ENCODE measurements around the gene NUP43. TPM values are rescaled to one million over a fixed set of nuclear protein-coding genes. Genes with fewer than 3 reads are reported as not detected.

The NUP43 gene
- total and polyA plus RNA-seq, 2 of the 13 experiments (the other 11 are each of a cell fraction or from before 2014, with no cell fraction given) = 38.9 to 85.1 TPM

DNA sequence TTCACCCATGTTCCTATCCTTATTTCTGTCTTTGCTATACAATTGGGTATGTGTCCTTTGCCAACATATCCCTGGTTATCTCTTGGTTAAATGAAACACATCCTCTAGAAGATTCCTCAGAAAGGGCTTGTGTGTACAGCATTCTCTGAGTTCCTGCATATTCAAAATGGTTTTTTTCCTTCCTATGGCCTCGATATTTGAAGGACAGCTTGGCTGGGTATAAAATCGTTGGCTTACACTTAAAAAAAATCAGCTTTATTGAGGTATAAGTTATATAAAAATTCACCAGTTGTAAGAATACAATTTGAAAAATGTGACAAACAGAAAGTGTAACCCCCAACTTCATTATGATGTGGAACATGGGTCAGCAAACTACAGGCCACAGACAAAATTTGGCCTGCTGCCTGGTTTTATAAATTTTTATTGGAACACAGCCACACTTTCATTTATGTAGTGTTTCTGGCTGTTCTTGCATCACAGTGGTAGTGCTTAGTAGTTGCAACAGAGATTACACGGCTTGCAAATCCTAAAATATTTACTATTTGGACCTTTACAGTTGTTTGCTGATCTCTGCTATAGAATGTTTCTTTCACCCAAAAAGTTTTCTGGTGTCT lies 19.9 kb upstream of the NUP43 start:
- Histone ChIP-seq H3K4me2 (ENCODE audit: low read depth, low read length) (no peak overlapping the region), H3K27me3 (ENCODE audit: control insufficient read depth in 1 of 2, insufficient read depth in 2 of 2, low read length in 2 of 2) (no peaks in the 10 kb centered on the region), H3K9ac (ENCODE audit: insufficient read depth, low read depth, low read length) (no peak overlapping the region), H3K79me2 (ENCODE audit: insufficient read depth, low read length) (peaks cover 59% of the 10 kb centered on the region), H4K20me1 (ENCODE audit: insufficient read depth, low read length) (no peaks in the 10 kb centered on the region), H3K27ac (ENCODE audit: extremely low read length, insufficient read depth, low read length) (no peak overlapping the region), H3K36me3 (replicated peaks in 1 of 2; ENCODE audit: control insufficient read depth in 1 of 2, insufficient read depth in 2 of 2, low read length in 2 of 2) (peaks cover 9 to 41% of the 10 kb centered on the region in 2 experiments), H3K4me1 (ENCODE audit: insufficient read depth, low read length) (no peaks in the 10 kb centered on the region), H3K9me3 (ENCODE audit: low read length) (0 out of 2 replicates have a peak, but pooled peaks cover 5% of the 10 kb centered on the region), H3K4me3 (replicated peaks in 1 of 3; ENCODE audit: insufficient read depth in 1 of 3, low read depth in 2 of 3, low read length in 3 of 3) (no peak overlapping the region), H2AFZ (ENCODE audit: low read length) (no peak overlapping the region)
- TF ChIP-seq ZFP1 (CRISPR knock-in tag; IDR thresholded peaks at IDR 0.05) (peak; percentile 99), ZFP82 (CRISPR knock-in tag; IDR thresholded peaks at IDR 0.05; ENCODE audit: borderline replicate concordance) (no peak), CEBPB (IDR thresholded peaks at IDR 0.05; ENCODE audit: borderline replicate concordance, low read depth, low read length) (peak; percentile 39; the same call in 1 of the 2 replicates)
- TF ChIP-seq, protein P1, sequence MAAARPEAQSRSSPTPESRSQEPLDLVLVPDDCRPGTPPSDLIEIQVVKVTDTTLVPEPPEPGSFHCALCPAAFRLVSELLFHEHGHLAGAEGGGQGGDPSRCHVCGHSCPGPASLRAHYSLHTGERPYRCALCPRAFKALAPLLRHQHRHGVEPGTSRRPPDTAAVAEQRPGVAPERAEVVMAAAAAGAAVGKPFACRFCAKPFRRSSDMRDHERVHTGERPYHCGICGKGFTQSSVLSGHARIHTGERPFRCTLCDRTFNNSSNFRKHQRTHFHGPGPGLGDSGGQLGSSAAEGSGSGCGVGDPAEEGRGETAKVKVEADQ (CRISPR knock-in tag; IDR thresholded peaks at IDR 0.05; ENCODE audit: borderline replicate concordance) = no peak
- intact Hi-C loops (cut with micrococcal nuclease; ENCODE audit: unreplicated experiment) (no loop called here), in situ Hi-C loops (cut with HindIII; ENCODE audit: extremely low pct_ligation_motif_present, low pct_unique_long_range_greater_than_20kb) (no loop called here)
- WGBS (ENCODE audit: low lambda C conversion rate) = 94% methylated on average over 3 of the region's 3 CpGs
- CTCF ChIA-PET (ENCODE audit: low intra/inter-chr PET ratio, low total read pairs) = no interaction called here
- POLR2A ChIA-PET = no interaction called here
- FAIRE-seq = no peak
- TSS peak; percentile 36 for BruUV-seq (replicated peaks)
- DNase-seq (ENCODE audit: low spot score) = no peak
- ATAC-seq = no peak

GRCh38 chr6:149763866-149764265 lies 17.5 kb upstream of the NUP43 start:
- CTCF ChIA-PET (ENCODE audit: low intra/inter-chr PET ratio, low total read pairs) = no interaction called here
- Histone ChIP-seq H3K79me2 (ENCODE audit: insufficient read depth, low read length) (peaks cover 68% of the 10 kb centered on the region), H3K9me3 (ENCODE audit: low read length) (0 out of 2 replicates have a peak, but pooled peaks cover 5% of the 10 kb centered on the region), H3K9ac (ENCODE audit: insufficient read depth, low read depth, low read length) (no peak overlapping the region), H3K4me2 (ENCODE audit: low read depth, low read length) (no peak overlapping the region), H4K20me1 (ENCODE audit: insufficient read depth, low read length) (no peaks in the 10 kb centered on the region), H3K4me1 (ENCODE audit: insufficient read depth, low read length) (no peaks in the 10 kb centered on the region), H3K4me3 (replicated peaks in 1 of 3; ENCODE audit: insufficient read depth in 1 of 3, low read depth in 2 of 3, low read length in 3 of 3) (no peak overlapping the region), H3K27me3 (ENCODE audit: control insufficient read depth in 1 of 2, insufficient read depth in 2 of 2, low read length in 2 of 2) (no peaks in the 10 kb centered on the region), H3K27ac (ENCODE audit: extremely low read length, insufficient read depth, low read length) (no peak overlapping the region), H3K36me3 (replicated peaks in 1 of 2; ENCODE audit: control insufficient read depth in 1 of 2, insufficient read depth in 2 of 2, low read length in 2 of 2) (peaks cover 11 to 42% of the 10 kb centered on the region in 2 experiments), H2AFZ (ENCODE audit: low read length) (no peak overlapping the region)
- intact Hi-C loops (cut with micrococcal nuclease; ENCODE audit: unreplicated experiment) = no loop called here
- in situ Hi-C loops (cut with HindIII; ENCODE audit: extremely low pct_ligation_motif_present, low pct_unique_long_range_greater_than_20kb) = no loop called here
- TSS peak; percentile 36 for BruUV-seq (replicated peaks)
- POLR2A ChIA-PET = interaction anchor here (1.0 kb wide), 1 partner anchor 14 kb away, joined by 8 read pairs; the partner anchor contains the start of gene PCMT1
- no peak for DNase-seq (ENCODE audit: low spot score)
- no peak for FAIRE-seq
- ATAC-seq = no peak
- TF ChIP-seq ZNF354B (CRISPR knock-in tag; IDR thresholded peaks at IDR 0.05) (no peak), MYC (CRISPR knock-in tag; IDR thresholded peaks at IDR 0.05; ENCODE audit: borderline replicate concordance) (no peak), NFKBIZ (CRISPR knock-in tag; IDR thresholded peaks at IDR 0.05) (no peak), ZNF790 (CRISPR knock-in tag; IDR thresholded peaks at IDR 0.05; ENCODE audit: borderline replicate concordance) (no peak), ZNF337 (CRISPR knock-in tag; IDR thresholded peaks at IDR 0.05; ENCODE audit: borderline replicate concordance, low read depth) (no peak), SNAPC4 (CRISPR knock-in tag; IDR thresholded peaks at IDR 0.05) (no peak), ZNF557 (CRISPR knock-in tag; IDR thresholded peaks at IDR 0.05) (no peak)
- TF ChIP-seq, protein P2, sequence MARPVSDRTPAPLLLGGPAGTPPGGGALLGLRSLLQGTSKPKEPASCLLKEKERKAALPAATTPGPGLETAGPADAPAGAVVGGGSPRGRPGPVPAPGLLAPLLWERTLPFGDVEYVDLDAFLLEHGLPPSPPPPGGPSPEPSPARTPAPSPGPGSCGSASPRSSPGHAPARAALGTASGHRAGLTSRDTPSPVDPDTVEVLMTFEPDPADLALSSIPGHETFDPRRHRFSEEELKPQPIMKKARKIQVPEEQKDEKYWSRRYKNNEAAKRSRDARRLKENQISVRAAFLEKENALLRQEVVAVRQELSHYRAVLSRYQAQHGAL (CRISPR knock-in tag; IDR thresholded peaks at IDR 0.05; ENCODE audit: not compliant biosample characterization) = no peak

Measured in HepG2 (cell line).